Activated CD4-positive, CD25-positive, alpha-beta regulatory T cell treated with anti-CD3 and anti-CD28 coated beads, Interleukin-2, amount 50 U/mL, for 72 hours (primary cell): ENCODE results near the gene IFNAR1.
"Not testable (repeated sequence)": the region's sequence is repeated elsewhere in the genome, so short reads cannot be mapped to it uniquely, and the experiment has no call there.

Experiments
- DNase-seq: peaks from one replicate; pipeline ENCODE4 v3.0.0; 2021

The IFNAR1 gene

GRCh38 chr21:33350676-33351075 lies 25.9 kb downstream of the IFNAR1 start:
- no peak for DNase-seq

- DNase-seq, result no peak
Measured at GRCh38 chr21:33355355-33355754, 30.6 kb downstream of the IFNAR1 start.

GRCh38 chr21:33355996-33356395 lies 31.2 kb downstream of the IFNAR1 start:
- DNase-seq, result no peak

- DNase-seq, result no peak
Measured at GRCh38 chr21:33357177-33357576, 32.4 kb downstream of the IFNAR1 start.

- no peak for DNase-seq
Measured at GRCh38 chr21:33359446-33359845, 34.7 kb downstream of the IFNAR1 start.

- DNase-seq, result no peak
Measured at GRCh38 chr21:33360281-33360680, 35.5 kb downstream of the IFNAR1 start.

GRCh38 chr21:33360881-33361602 lies 36.3 kb downstream of the IFNAR1 start:
- peak; percentile 90 for DNase-seq

- DNase-seq, result peak; percentile 53
Measured at GRCh38 chr21:33362044-33362555, 37.3 kb downstream of the IFNAR1 start.

- not testable (repeated sequence) for DNase-seq
Measured at GRCh38 chr21:33363911-33364609, 39.3 kb downstream of the IFNAR1 start.

- DNase-seq, result no peak
Measured at GRCh38 chr21:33364830-33365229, 40.1 kb downstream of the IFNAR1 start.

- DNase-seq, result no peak
Measured at GRCh38 chr21:33367309-33367973, 42.7 kb downstream of the IFNAR1 start.

GRCh38 chr21:33368124-33368523 lies 43.4 kb downstream of the IFNAR1 start:
- DNase-seq, result no peak

- DNase-seq, result no peak
Measured at GRCh38 chr21:33368576-33368975, 43.8 kb downstream of the IFNAR1 start.

- DNase-seq, result no peak
Measured at GRCh38 chr21:33369586-33369985, 44.8 kb downstream of the IFNAR1 start.

GRCh38 chr21:33370305-33370704 lies 45.5 kb downstream of the IFNAR1 start:
- DNase-seq, result no peak

GRCh38 chr21:33371366-33371765 lies 46.6 kb downstream of the IFNAR1 start:
- no peak for DNase-seq

- no peak for DNase-seq
Measured at GRCh38 chr21:33372582-33372981, 47.8 kb downstream of the IFNAR1 start.

- no peak for DNase-seq
Measured at GRCh38 chr21:33373451-33373850, 48.7 kb downstream of the IFNAR1 start.

GRCh38 chr21:33374080-33374449 lies 49.3 kb downstream of the IFNAR1 start:
- DNase-seq, result no peak

- DNase-seq, result no peak
Measured at GRCh38 chr21:33374450-33375096, 49.8 kb downstream of the IFNAR1 start.

GRCh38 chr21:33375101-33375644 lies 50.4 kb downstream of the IFNAR1 start:
- DNase-seq, result no peak

GRCh38 chr21:33377221-33377920 lies 52.6 kb downstream of the IFNAR1 start:
- no peak for DNase-seq
